ENCODE data around the gene YBX2.

YBX2 gene

DNA sequence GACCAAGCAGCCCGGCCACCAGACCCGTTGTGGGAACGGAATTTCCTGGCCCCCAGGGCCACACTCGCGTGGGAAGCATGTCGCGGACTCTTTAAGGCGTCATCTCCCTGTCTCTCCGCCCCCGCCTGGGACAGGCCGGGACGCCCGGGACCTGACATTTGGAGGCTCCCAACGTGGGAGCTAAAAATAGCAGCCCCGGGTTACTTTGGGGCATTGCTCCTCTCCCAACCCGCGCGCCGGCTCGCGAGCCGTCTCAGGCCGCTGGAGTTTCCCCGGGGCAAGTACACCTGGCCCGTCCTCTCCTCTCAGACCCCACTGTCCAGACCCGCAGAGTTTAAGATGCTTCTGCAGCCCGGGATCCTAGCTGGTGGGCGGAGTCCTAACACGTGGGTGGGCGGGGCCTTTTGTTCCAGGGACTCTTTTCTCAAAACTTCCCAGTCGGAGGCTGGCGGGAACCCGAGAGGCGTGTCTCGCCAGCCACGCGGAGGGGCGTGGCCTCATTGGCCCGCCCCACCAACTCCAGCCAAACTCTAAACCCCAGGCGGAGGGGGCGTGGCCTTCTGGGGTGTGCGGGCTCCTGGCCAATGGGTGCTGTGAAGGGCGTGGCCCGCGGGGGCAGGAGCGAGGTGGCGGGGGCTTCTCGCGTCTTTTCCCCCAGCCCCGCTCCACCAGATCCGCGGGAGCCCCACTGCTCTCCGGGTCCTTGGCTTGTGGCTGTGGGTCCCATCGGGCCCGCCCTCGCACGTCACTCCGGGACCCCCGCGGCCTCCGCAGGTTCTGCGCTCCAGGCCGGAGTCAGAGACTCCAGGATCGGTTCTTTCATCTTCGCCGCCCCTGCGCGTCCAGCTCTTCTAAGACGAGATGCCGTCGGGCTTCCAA, 13.1 kb downstream of the YBX2 start, which contains the start of gene SLC2A4:
Gene SLC2A4 (plus strand): TSS at position 645 of the 879 bp plus-strand sequence. CDS start 217 bp downstream, at position 862.
- Histone ChIP-seq H3K9ac (ENCODE audit: low read length) (peak within 1 kb of the TSS; percentile 64), H3K4me3 (ENCODE audit: low read length) (peak within 1 kb of the TSS; percentile 61), H3K4me1 (ENCODE audit: control insufficient read depth, low read depth, low read length) (peaks cover 10% of the 10 kb centered on the region), H3K27me3 (ENCODE audit: control insufficient read depth, insufficient read depth, low read length) (peaks cover 13% of the 10 kb centered on the region), H3K36me3 (ENCODE audit: control insufficient read depth, low read depth, low read length) (peaks cover 3% of the 10 kb centered on the region), H3K27ac (ENCODE audit: low read length) (no peak within 1 kb of the TSS), H3K9me3 (ENCODE audit: control insufficient read depth, low read depth, low read length) (no peaks in the 10 kb centered on the region)

DNA sequence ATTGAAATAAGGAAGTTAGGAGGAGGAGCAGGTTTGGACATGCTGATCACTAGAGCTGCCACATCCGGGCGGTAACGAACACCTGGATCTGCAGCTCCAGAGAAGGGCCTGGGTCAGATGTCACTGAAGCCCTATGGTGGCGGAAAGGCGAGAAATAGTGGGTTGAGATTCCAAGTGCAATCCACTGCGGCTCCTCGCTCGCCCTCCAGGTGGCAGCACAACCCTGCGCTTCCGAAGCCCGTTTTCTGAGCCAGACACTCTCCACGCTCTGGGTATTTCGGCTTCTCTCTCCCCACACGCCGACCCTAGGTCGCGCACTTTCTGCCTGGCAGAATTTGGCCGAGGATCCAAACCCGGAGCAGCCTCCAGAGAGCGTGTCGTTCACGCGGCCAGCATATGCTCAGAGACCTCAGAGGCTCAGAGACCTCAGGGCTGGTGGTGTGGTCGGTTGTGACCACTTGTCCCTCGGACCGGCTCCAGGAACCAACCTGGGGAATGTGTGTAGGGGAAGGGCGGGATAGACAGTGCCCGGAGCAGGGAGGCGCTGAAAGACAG, 13.8 kb downstream of the YBX2 start:
- H3K9ac ChIP-seq (ENCODE audit: low read length) = peak overlapping the region; percentile 64
- H3K9me3 ChIP-seq (ENCODE audit: control insufficient read depth, low read depth, low read length) = no peaks in the 10 kb centered on the region
- H3K36me3 ChIP-seq (ENCODE audit: control insufficient read depth, low read depth, low read length) = peaks cover 3% of the 10 kb centered on the region
- H3K4me3 ChIP-seq (ENCODE audit: low read length) = peak overlapping the region; percentile 61
- peaks cover 13% of the 10 kb centered on the region for H3K27me3 ChIP-seq (ENCODE audit: control insufficient read depth, insufficient read depth, low read length)
- H3K4me1 ChIP-seq (ENCODE audit: control insufficient read depth, low read depth, low read length) = peaks cover 10% of the 10 kb centered on the region
- no peak overlapping the region for H3K27ac ChIP-seq (ENCODE audit: low read length)

DNA sequence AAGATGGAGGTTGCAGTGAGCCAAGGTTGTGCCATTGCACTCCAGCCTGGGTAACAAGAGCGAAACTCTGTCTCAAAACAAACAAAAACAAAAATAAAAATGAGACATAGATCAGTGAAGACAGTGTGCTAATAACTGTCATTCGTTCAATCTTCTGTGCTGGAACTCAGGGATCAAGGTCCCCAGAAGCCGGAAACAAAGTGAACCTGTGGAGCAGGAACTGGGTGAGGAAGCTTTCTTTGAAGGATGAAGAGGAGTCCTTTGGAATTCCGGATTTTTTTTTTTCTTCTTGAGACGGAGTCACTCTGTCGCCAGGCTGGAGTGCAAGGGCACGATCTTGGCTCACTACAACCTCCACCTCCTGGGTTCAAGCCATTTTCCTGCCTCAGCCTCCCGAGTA, 15.0 kb downstream of the YBX2 start:
- Histone ChIP-seq H3K9ac (ENCODE audit: low read length) (no peak overlapping the region), H3K9me3 (ENCODE audit: control insufficient read depth, low read depth, low read length) (no peaks in the 10 kb centered on the region), H3K4me3 (ENCODE audit: low read length) (no peak overlapping the region), H3K36me3 (ENCODE audit: control insufficient read depth, low read depth, low read length) (no peaks in the 10 kb centered on the region), H3K27me3 (ENCODE audit: control insufficient read depth, insufficient read depth, low read length) (peaks cover 13% of the 10 kb centered on the region), H3K27ac (ENCODE audit: low read length) (no peak overlapping the region), H3K4me1 (ENCODE audit: control insufficient read depth, low read depth, low read length) (peaks cover 10% of the 10 kb centered on the region)

DNA sequence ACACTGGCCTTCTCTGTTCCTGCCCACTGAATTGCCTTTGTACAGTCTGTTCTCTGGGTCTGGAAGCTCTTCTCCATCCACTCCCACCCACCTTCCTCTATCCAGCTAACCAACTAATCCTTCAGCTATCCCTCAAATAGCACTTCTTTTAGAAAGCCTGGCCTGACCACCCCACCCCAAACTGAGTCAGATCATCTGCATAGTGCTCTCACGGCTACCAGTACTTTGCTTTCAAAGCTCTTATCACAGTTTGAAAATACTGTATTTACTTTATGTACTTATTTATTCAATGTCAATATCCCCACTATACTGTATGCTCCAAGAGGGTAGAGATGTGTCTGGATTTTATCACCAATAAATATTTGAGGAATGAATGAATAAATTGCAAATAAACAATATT, 27.7 kb downstream of the YBX2 start:
- Histone ChIP-seq H3K27ac (ENCODE audit: low read length) (no peak overlapping the region), H3K4me1 (ENCODE audit: control insufficient read depth, low read depth, low read length) (peaks cover 3% of the 10 kb centered on the region), H3K36me3 (ENCODE audit: control insufficient read depth, low read depth, low read length) (no peaks in the 10 kb centered on the region), H3K9ac (ENCODE audit: low read length) (no peak overlapping the region), H3K27me3 (ENCODE audit: control insufficient read depth, insufficient read depth, low read length) (peaks cover 22% of the 10 kb centered on the region), H3K4me3 (ENCODE audit: low read length) (no peak overlapping the region), H3K9me3 (ENCODE audit: control insufficient read depth, low read depth, low read length) (no peaks in the 10 kb centered on the region)

DNA sequence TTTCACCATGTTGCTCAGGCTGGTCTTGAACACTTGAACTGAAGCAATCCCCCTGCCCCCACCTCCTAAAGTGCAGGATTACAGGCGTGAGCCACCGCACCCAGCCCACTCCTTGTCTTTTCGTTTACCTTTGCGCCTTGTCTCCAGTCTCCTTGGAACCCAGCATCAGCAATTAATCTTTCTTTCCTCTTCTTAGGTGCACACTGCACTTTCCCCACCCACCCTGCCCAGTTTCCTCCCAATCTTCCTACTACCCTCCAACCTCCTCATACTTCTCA, 30.7 kb downstream of the YBX2 start:
- peaks cover 9% of the 10 kb centered on the region for H3K36me3 ChIP-seq (ENCODE audit: control insufficient read depth, low read depth, low read length)
- peaks cover 38% of the 10 kb centered on the region for H3K27me3 ChIP-seq (ENCODE audit: control insufficient read depth, insufficient read depth, low read length)
- peak overlapping the region; percentile 68 for H3K27ac ChIP-seq (ENCODE audit: low read length)
- peak overlapping the region; percentile 93 for H3K4me3 ChIP-seq (ENCODE audit: low read length)
- no peaks in the 10 kb centered on the region for H3K9me3 ChIP-seq (ENCODE audit: control insufficient read depth, low read depth, low read length)
- peak overlapping the region; percentile 40 for H3K9ac ChIP-seq (ENCODE audit: low read length)
- H3K4me1 ChIP-seq (ENCODE audit: control insufficient read depth, low read depth, low read length) = peaks cover 3% of the 10 kb centered on the region

DNA sequence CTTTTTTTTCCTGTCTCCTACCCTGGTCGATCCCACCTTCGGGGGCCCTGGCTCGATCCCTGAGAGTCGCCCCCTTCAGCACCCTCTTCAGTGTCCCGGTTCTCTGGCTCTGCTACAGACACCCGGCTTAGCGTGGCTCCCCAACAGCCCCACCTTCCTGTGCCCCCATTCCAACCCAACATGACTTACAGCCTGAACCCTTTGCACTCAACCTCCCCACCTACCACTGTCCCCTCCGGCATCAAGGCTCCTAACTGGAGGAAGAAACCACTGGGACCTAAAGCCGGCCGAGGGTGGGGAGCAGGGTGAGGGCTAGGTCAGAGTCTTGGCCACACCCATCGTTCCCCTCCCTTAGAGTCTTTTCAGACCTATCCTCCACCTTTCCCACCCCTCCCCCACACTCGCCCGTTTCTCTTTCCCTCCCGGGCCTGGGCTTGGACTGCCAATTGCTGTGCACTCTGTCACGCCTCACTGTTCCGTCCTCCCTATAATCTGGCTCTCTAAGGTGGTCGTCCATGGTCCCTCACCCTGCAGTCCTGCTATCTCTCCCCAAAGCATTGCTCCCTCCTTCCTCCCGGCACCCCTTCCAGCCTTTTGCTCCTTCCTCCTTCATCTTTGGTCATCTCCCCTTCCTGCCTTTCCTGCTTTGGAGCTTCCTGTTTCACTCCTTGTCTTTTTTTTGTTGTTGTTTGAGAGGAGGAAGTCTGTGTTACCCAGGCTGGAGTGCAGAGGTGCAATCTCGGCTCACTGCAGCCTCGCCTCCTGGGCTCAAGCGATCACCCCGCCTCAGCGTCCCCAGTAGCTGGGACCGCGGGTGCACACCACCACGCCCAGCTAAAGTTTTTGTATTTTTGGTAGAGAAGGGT, 31.3 kb downstream of the YBX2 start:
- peak overlapping the region; percentile 95 for H3K9ac ChIP-seq (ENCODE audit: low read length)

DNA sequence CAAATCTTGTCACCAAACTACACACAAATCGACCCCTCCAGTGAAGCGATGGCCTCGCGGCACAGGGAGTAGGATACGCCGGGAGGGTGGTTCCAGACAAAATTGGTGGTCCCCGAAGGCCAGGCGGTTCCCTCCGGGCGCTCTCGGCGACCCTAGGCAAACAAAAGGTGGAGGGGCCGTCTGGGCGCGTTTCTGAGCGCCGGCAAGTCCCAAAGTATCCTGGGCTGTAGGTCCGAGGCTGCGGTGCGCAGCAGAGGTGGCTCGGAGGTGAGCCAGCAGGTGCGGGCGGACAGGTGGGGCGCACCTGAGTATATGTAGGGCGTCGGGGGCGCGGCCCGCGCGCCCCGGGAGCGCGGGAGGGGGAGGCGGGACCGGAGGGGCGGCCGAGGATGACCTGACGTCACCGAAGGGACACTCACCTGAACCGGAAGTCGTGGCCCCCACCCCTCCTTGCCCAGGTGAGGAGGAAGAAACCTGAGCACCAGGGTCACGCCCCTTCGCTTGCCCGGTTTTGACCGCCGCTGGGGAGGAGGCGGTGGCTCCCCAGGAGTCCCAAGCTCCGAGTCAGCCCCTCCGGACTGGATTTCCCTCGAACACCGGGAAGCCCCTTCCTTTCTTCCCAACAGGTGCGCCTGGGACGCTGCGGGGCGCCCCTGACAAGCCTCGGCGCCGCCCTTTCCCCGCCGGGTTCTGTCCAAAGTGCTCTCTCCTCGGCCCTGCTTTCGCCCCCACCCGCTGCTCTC, 32.1 kb downstream of the YBX2 start, which contains the start of gene CLDN7:
Gene CLDN7 (minus strand): TSS at position 287 of the 743 bp plus-strand sequence. CDS start 435 bp downstream, outside the sequence.
- H3K27ac ChIP-seq (ENCODE audit: low read length) = peak within 1 kb of the TSS; percentile 75
- peak within 1 kb of the TSS; percentile 95 for H3K9ac ChIP-seq (ENCODE audit: low read length)
- H3K36me3 ChIP-seq (ENCODE audit: control insufficient read depth, low read depth, low read length) = peaks cover 13% of the 10 kb centered on the region
- peak within 1 kb of the TSS; percentile 93 for H3K4me3 ChIP-seq (ENCODE audit: low read length)
- H3K9me3 ChIP-seq (ENCODE audit: control insufficient read depth, low read depth, low read length) = no peaks in the 10 kb centered on the region
- peaks cover 38% of the 10 kb centered on the region for H3K27me3 ChIP-seq (ENCODE audit: control insufficient read depth, insufficient read depth, low read length)
- H3K4me1 ChIP-seq (ENCODE audit: control insufficient read depth, low read depth, low read length) = peaks cover 3% of the 10 kb centered on the region

More for the DNA sequence above, 31.3 kb downstream of the YBX2 start:
- H3K4me1 ChIP-seq (ENCODE audit: control insufficient read depth, low read depth, low read length) = peaks cover 3% of the 10 kb centered on the region
- H3K36me3 ChIP-seq (ENCODE audit: control insufficient read depth, low read depth, low read length) = peaks cover 13% of the 10 kb centered on the region
- peaks cover 38% of the 10 kb centered on the region for H3K27me3 ChIP-seq (ENCODE audit: control insufficient read depth, insufficient read depth, low read length)
- no peaks in the 10 kb centered on the region for H3K9me3 ChIP-seq (ENCODE audit: control insufficient read depth, low read depth, low read length)
- H3K4me3 ChIP-seq (ENCODE audit: low read length) = peak overlapping the region; percentile 93
- H3K27ac ChIP-seq (ENCODE audit: low read length) = peak overlapping the region; percentile 70

DNA sequence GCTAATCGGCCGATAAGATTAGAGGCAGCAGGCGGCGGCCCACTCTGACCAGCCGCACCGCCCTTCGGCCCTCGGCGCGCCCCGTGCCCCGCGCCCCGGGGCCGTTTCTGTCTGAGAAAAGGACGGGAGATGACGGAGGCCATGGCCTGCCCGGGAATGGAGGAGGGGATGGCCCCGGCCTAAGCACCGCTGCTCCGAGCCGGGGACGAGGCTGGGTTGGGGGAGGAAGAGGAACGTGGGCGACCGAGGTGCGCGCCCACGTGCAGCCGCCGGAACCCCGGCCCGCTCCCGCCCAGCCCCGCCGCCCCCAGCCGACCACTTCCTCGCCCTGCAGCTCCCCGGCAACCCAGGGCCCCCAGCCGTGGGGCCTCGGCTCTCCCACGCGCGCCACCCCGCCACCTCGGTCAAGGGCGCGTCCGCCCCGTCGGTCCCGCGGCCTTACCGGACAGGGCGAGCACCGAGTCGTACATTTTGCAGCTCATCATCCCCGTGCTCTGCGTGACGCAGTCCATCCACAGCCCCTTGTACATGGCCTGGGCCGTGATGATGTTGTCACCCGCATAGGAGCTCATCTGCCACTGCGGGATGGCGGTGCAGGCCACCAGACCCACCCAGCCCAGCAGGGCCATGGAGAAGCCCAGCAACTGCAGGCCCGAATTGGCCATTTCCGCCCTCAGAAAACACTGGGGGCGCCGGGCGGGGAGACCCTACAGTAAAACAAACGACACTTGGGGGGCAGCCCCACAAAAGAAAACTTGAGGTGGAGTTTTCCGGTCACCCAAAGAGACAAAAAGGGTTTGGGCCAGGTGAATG, 32.9 kb downstream of the YBX2 start:
- Histone ChIP-seq H3K4me1 (ENCODE audit: control insufficient read depth, low read depth, low read length) (peaks cover 3% of the 10 kb centered on the region), H3K9ac (ENCODE audit: low read length) (peak overlapping the region; percentile 95), H3K9me3 (ENCODE audit: control insufficient read depth, low read depth, low read length) (no peaks in the 10 kb centered on the region), H3K27me3 (ENCODE audit: control insufficient read depth, insufficient read depth, low read length) (peaks cover 38% of the 10 kb centered on the region), H3K36me3 (ENCODE audit: control insufficient read depth, low read depth, low read length) (peaks cover 17% of the 10 kb centered on the region), H3K27ac (ENCODE audit: low read length) (peak overlapping the region; percentile 75), H3K4me3 (ENCODE audit: low read length) (peak overlapping the region; percentile 93)

DNA sequence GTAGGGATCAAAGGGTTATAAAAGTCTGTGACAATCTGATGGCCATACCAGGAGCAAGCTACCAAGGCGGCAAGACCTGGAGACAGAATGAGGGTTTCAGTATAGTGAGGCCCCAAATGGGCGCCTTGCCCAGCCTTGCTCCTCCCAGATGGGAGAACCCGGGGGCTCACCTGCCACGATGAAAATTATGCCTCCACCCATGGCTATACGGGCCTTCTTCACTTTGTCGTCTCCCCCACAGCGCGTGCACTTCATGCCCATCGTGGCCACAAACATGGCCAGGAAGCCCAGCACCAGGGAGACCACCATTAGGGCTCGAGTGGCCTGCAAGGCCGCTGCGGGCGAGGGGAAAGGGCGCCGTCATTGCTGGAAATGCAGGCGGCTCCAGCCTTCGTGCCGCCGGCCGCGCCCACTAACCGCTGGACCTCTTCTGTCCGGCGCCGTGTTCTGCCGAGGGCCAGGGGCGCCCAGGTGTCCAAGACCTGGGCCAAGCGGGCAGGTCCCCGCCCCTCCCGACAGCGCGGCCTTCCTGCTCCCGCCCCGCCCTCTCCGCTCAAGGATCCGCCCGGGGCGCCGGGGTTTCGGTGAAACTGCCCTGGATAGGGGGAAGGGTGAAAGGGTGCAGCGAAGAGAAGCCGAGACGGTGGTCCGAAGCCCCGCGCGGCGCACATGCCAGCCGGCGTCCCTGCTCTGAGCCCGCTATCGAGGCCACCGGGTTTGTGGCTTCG, 33.6 kb downstream of the YBX2 start:
- Histone ChIP-seq H3K9ac (ENCODE audit: low read length) (peak overlapping the region; percentile 95), H3K27me3 (ENCODE audit: control insufficient read depth, insufficient read depth, low read length) (peaks cover 38% of the 10 kb centered on the region), H3K4me1 (ENCODE audit: control insufficient read depth, low read depth, low read length) (peaks cover 3% of the 10 kb centered on the region), H3K27ac (ENCODE audit: low read length) (peak overlapping the region; percentile 71), H3K4me3 (ENCODE audit: low read length) (peak overlapping the region; percentile 93), H3K9me3 (ENCODE audit: control insufficient read depth, low read depth, low read length) (no peaks in the 10 kb centered on the region), H3K36me3 (ENCODE audit: control insufficient read depth, low read depth, low read length) (peaks cover 17% of the 10 kb centered on the region)

DNA sequence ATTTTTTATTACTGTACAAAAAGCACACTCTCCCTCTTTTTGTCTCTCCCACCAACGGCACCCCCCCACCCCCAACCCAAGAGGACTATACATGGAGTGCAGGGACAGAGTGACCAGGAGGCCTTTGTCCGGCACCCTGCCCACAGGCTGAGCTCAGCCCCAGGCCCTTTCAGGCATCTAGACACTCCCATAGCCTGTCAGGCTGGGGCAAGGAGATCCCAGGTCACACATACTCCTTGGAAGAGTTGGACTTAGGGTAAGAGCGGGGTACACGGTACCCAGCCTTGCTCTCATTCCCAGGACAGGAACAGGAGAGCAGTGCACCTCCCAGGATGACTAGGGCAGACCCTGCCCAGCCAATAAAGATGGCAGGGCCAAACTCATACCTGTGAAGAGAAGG, 34.3 kb downstream of the YBX2 start:
- no peak overlapping the region for H3K27ac ChIP-seq (ENCODE audit: low read length)
- H3K4me1 ChIP-seq (ENCODE audit: control insufficient read depth, low read depth, low read length) = peaks cover 3% of the 10 kb centered on the region
- peaks cover 38% of the 10 kb centered on the region for H3K27me3 ChIP-seq (ENCODE audit: control insufficient read depth, insufficient read depth, low read length)
- no peak overlapping the region for H3K9ac ChIP-seq (ENCODE audit: low read length)
- peaks cover 17% of the 10 kb centered on the region for H3K36me3 ChIP-seq (ENCODE audit: control insufficient read depth, low read depth, low read length)
- H3K4me3 ChIP-seq (ENCODE audit: low read length) = peak overlapping the region; percentile 93
- H3K9me3 ChIP-seq (ENCODE audit: control insufficient read depth, low read depth, low read length) = no peaks in the 10 kb centered on the region
